ENCODE measurements around the gene HDAC11.

DNA sequence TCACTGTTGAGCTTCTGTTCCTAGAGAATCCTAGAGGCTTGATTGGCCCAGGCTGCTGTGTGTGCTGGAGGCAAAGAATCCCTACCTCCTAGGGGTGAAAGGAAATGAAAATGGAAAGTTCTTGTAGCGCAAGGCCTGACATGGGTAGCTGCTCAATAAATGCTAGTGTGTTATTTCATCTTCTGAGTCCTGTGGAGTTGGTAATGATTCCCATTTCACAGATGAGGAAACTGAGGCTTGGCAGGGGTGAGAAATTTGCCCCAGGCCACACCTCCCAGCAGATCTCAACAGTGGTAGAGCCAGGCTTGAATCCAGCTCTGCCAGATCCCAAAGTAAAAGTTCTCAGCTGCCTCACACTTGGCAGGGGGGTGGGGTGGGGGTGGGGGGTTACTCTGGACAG is 26.1 kb downstream of the HDAC11 start:
- TF ChIP-seq, protein P1, sequence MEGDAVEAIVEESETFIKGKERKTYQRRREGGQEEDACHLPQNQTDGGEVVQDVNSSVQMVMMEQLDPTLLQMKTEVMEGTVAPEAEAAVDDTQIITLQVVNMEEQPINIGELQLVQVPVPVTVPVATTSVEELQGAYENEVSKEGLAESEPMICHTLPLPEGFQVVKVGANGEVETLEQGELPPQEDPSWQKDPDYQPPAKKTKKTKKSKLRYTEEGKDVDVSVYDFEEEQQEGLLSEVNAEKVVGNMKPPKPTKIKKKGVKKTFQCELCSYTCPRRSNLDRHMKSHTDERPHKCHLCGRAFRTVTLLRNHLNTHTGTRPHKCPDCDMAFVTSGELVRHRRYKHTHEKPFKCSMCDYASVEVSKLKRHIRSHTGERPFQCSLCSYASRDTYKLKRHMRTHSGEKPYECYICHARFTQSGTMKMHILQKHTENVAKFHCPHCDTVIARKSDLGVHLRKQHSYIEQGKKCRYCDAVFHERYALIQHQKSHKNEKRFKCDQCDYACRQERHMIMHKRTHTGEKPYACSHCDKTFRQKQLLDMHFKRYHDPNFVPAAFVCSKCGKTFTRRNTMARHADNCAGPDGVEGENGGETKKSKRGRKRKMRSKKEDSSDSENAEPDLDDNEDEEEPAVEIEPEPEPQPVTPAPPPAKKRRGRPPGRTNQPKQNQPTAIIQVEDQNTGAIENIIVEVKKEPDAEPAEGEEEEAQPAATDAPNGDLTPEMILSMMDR (conservative IDR thresholded peaks at IDR 0.05; ENCODE audit: low read length) = no peak
- no peak for TF ChIP-seq EZH2phosphoT487 (IDR thresholded peaks at IDR 0.05; ENCODE audit: borderline replicate concordance, low read depth, low read length)

Measured in OCI-LY7 (cell line).